Endothelial cell of umbilical vein (primary cell): Measurements from ENCODE around the gene C1QTNF7. TPM values are rescaled to one million over a fixed set of nuclear protein-coding genes. Genes with fewer than 3 reads are reported as not detected.

ENCODE experiments used
- BruUV-seq: library from RNA; stranded (reverse); fragments of 400-500 nt; replicated peaks from 2 replicates; lab custom pipeline; 2021; lab: Mats Ljungman, UMichigan
- CTCF ChIA-PET: fragments of 300-600, 350-600 bp; sonication (Branson Sonifier 250); formaldehyde crosslinking; loops from one replicate; lab custom pipeline; 2021; ENCODE audit warnings: antibody characterized with exemption, inconsistent platforms; lab: Charles Lee
- POLR2A ChIA-PET: fragments of 300-600, 350-600 bp; sonication (Branson Sonifier 250); formaldehyde crosslinking; loops from one replicate; lab custom pipeline; 2021; ENCODE audit warnings: antibody characterized with exemption, inconsistent platforms; lab: Charles Lee
- DNase-seq: peaks from one replicate; pipeline ENCODE4 v3.0.0-alpha.2; 2011; ENCODE audit warnings: low read depth, low spot score
- FAIRE-seq: peaks from 2 replicates; lab custom pipeline; 2011; peaks lifted over from hg19 to GRCh38; lab: Jason Lieb, UNC
- H2AFZ ChIP-seq: 2 replicates; pipeline ENCODE4 v1.6.0; 2012; ENCODE audit warnings: low read depth, low read length, control low read depth, inconsistent platforms
- H3K27ac ChIP-seq: 2 replicates; pipeline ENCODE4 v1.5.1; 2011; ENCODE audit warnings: low read depth, mild to moderate bottlenecking, control low read depth, low read length, moderate library complexity; ENCODE audit not compliant: insufficient read depth
- H3K27me3 ChIP-seq, 2 experiments: 2 replicates each; pipeline versions ENCODE4 v1.6.0 to v1.6.1; 2011; ENCODE audit warnings: low read length in 2 of 2, mixed read lengths in 1 of 2; ENCODE audit not compliant: control insufficient read depth in 2 of 2, insufficient read depth in 2 of 2
- H3K36me3 ChIP-seq, 2 experiments: 2 replicates in 1 of 2; 3 replicates in 1 of 2; pipeline ENCODE4 v1.5.1; 2011; ENCODE audit warnings: low read length in 2 of 2, mild to moderate bottlenecking in 1 of 2, moderate library complexity in 1 of 2; ENCODE audit not compliant: control insufficient read depth in 2 of 2, insufficient read depth in 2 of 2; ENCODE audit errors: extremely low read depth in 1 of 2
- H3K4me1 ChIP-seq: 3 replicates; pipeline ENCODE4 v1.5.1; 2011; ENCODE audit warnings: mild to moderate bottlenecking, low read length; ENCODE audit not compliant: control insufficient read depth, insufficient read depth; ENCODE audit errors: extremely low read depth
- H3K4me2 ChIP-seq: 2 replicates; pipeline ENCODE4 v1.6.1; 2011; ENCODE audit warnings: low read length, control low read depth, mixed read lengths; ENCODE audit not compliant: insufficient read depth
- H3K4me3 ChIP-seq, 3 experiments: fragments of 200-600 bp in 1 of 3; sonication (generic), shearing (Covaris generic) in 1 of 3; replicated peaks in 1 of 3; 2 replicates each; pipeline ENCODE4 v1.5.1; 2011 to 2016; ENCODE audit warnings: control low read depth in 3 of 3, low read length in 3 of 3, mild to moderate bottlenecking in 2 of 3, inconsistent platforms in 1 of 3, low read depth in 1 of 3, moderate library complexity in 1 of 3; ENCODE audit not compliant: insufficient read depth in 1 of 3
- H3K79me2 ChIP-seq: 2 replicates; pipeline ENCODE4 v1.6.0; 2012; ENCODE audit warnings: low read length, inconsistent platforms; ENCODE audit not compliant: control insufficient read depth, insufficient read depth
- H3K9ac ChIP-seq: replicated peaks from 2 replicates; pipeline ENCODE3; 2011; ENCODE audit warnings: low read length, control low read depth; ENCODE audit not compliant: insufficient read depth; ENCODE audit errors: extremely low read depth
- H3K9me1 ChIP-seq: replicated peaks from 3 replicates; pipeline ENCODE4 v1.6.0; 2011; ENCODE audit warnings: mild to moderate bottlenecking, low read length; ENCODE audit not compliant: control insufficient read depth, insufficient read depth; ENCODE audit errors: extremely low read depth
- H3K9me3 ChIP-seq: replicated peaks from 2 replicates; pipeline ENCODE4 v1.5.1; 2012; ENCODE audit warnings: low read length, inconsistent platforms; ENCODE audit not compliant: control insufficient read depth, insufficient read depth
- H4K20me1 ChIP-seq: replicated peaks from 2 replicates; pipeline ENCODE3; 2011; ENCODE audit warnings: mild to moderate bottlenecking, low read length; ENCODE audit not compliant: control insufficient read depth, insufficient read depth; ENCODE audit errors: extremely low read depth
- EZH2 ChIP-seq: IDR thresholded peaks from 2 replicates; pipeline ENCODE4 v1.6.1; 2012; ENCODE audit warnings: borderline replicate concordance, low read depth, mild to moderate bottlenecking, moderate library complexity, low read length, inconsistent platforms; ENCODE audit not compliant: severe bottlenecking
- FOS ChIP-seq: IDR thresholded peaks from 2 replicates; pipeline ENCODE4 v1.6.1; 2011; ENCODE audit warnings: mild to moderate bottlenecking, low read length, moderate library complexity, borderline replicate concordance; ENCODE audit not compliant: insufficient read depth
- GATA2 ChIP-seq: IDR thresholded peaks from 2 replicates; pipeline ENCODE4 v1.7.0; 2011; ENCODE audit warnings: low read depth, mild to moderate bottlenecking, moderate library complexity, mixed read lengths, low read length; ENCODE audit not compliant: insufficient read length, insufficient read depth
- JUN ChIP-seq: IDR thresholded peaks from 2 replicates; pipeline ENCODE4 v1.6.1; 2011; ENCODE audit warnings: borderline replicate concordance, low read depth; ENCODE audit not compliant: insufficient read length, insufficient read depth
- MYC ChIP-seq: IDR thresholded peaks from one replicate; pipeline ENCODE4 v1.6.1; 2011; ENCODE audit warnings: mild to moderate bottlenecking, low read depth, low read length
- POLR2A ChIP-seq: IDR thresholded peaks from 2 replicates; pipeline ENCODE4 v1.6.1; 2012; ENCODE audit warnings: low read depth, mild to moderate bottlenecking, control low read depth, low read length
- POLR2AphosphoS5 ChIP-seq: IDR thresholded peaks from 2 replicates; pipeline ENCODE4 v1.6.1; 2012; ENCODE audit warnings: low read depth, mild to moderate bottlenecking, control low read depth, low read length, moderate library complexity; ENCODE audit not compliant: insufficient read depth
- dilution Hi-C: fragments of 300-500 bp; cut with MboI; formaldehyde crosslinking; loops from one replicate; pipeline ENCODE4 v1.15.0; 2019; ENCODE audit warnings: low sequenced_read_pairs; ENCODE audit not compliant: extremely low pct_ligation_motif_present
- intact Hi-C: fragments of 100-400 bp; cut with micrococcal nuclease; formaldehyde crosslinking; loops from one replicate; pipeline ENCODE4 v1.10.0; 2022
- polyA plus RNA-seq, 4 experiments: library from polyadenylated mRNA; depleted of rRNA in 3 of 4; stranded (reverse) in 3 of 4; unstranded in 1 of 4; fragments of >200 nt; gene quantifications; 2 replicates each; pipeline versions ENCODE4 v1.2.1 to v1.2.3, GENCODE V29; 2011 to 2012; ENCODE audit warnings: missing spikeins in 1 of 4
- total RNA-seq: library from RNA; stranded (reverse); gene quantifications from 2 replicates; pipeline ENCODE4 v1.2.3, GENCODE V29; 2021
- TF ChIP-seq, protein P1 (sequence below), 2 donors: IDR thresholded peaks; 1 replicate in 1 of 2; 2 replicates in 1 of 2; pipeline ENCODE4 v1.5.1; 2011; ENCODE audit warnings: low read length in 2 of 2, mild to moderate bottlenecking in 2 of 2, moderate library complexity in 2 of 2, control low read depth in 1 of 2, inconsistent platforms in 1 of 2, low read depth in 1 of 2; ENCODE audit not compliant: insufficient read depth in 1 of 2; ENCODE audit errors: extremely low read depth in 1 of 2
- TF ChIP-seq, protein P2 (sequence below): IDR thresholded peaks from 2 replicates; pipeline ENCODE4 v1.6.1; 2011; ENCODE audit not compliant: insufficient read depth, insufficient read length

The C1QTNF7 gene
- total and polyA plus RNA-seq, 2 donors (not counting 3 experiments of a cell fraction or from before 2014, with no cell fraction given): not detected

DNA sequence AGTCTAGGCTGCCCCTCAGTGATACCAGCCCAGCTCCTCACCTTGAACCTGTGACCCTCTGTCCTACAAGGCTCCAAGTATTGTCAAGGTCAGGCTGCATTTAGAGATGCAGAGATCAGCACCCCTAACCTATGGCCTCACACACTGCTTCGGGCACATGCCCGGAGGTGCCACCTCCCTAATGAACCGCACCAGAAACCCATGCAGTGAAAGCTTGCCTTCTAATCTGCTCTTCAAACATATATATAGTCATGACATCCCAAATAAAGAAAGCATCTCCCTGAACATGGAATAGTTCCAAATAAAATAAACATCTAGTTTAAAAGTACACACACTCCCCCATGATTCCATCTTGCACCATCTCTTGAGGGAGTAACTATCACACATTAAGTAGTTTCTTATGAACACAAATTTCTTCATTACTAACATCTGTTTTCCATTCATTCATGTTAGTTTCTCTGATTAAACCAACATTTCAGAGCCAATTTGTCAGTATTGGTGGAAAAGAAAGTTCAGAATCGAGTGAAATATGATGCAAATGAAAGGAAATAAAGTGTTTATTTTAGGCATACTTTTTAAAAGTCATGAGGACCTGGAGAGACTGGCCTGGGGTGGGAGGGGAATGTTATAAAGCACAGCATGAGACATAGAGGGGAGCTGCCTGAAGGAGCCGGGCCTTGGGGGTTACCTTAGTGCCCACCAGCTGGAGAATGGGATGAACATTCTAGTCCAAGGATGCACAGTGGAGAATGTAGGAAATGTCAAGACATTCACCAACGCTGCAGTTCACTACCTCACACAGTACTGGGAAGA is 61.0 kb downstream of the C1QTNF7 start:
- no peak overlapping the region for H3K9ac ChIP-seq
- H3K79me2 ChIP-seq: no peaks in the 10 kb centered on the region
- H3K4me1 ChIP-seq: no peaks in the 10 kb centered on the region
- ChIA-PET POLR2A (no interaction called here), CTCF (no interaction called here)
- DNase-seq (no peak), FAIRE-seq (no peak)
- dilution Hi-C loops (no loop called here), intact Hi-C loops (no loop called here)
- no peak overlapping the region for H3K4me3 ChIP-seq
- no peak overlapping the region for H3K4me2 ChIP-seq
- H3K36me3 ChIP-seq: no peaks in the 10 kb centered on the region
- H3K9me3 ChIP-seq: no peaks in the 10 kb centered on the region
- H2AFZ ChIP-seq: no peak overlapping the region
- TF ChIP-seq, protein P1, sequence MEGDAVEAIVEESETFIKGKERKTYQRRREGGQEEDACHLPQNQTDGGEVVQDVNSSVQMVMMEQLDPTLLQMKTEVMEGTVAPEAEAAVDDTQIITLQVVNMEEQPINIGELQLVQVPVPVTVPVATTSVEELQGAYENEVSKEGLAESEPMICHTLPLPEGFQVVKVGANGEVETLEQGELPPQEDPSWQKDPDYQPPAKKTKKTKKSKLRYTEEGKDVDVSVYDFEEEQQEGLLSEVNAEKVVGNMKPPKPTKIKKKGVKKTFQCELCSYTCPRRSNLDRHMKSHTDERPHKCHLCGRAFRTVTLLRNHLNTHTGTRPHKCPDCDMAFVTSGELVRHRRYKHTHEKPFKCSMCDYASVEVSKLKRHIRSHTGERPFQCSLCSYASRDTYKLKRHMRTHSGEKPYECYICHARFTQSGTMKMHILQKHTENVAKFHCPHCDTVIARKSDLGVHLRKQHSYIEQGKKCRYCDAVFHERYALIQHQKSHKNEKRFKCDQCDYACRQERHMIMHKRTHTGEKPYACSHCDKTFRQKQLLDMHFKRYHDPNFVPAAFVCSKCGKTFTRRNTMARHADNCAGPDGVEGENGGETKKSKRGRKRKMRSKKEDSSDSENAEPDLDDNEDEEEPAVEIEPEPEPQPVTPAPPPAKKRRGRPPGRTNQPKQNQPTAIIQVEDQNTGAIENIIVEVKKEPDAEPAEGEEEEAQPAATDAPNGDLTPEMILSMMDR (IDR thresholded peaks at IDR 0.05; ENCODE audit: extremely low read depth in 1 of 2, insufficient read depth in 1 of 2, low read depth in 1 of 2, low read length in 2 of 2): no peak
- TF ChIP-seq POLR2A (no peak), JUN (no peak), MYC (no peak), EZH2 (no peak), FOS (no peak), POLR2AphosphoS5 (no peak), GATA2 (no peak)
- TF ChIP-seq, protein P2, sequence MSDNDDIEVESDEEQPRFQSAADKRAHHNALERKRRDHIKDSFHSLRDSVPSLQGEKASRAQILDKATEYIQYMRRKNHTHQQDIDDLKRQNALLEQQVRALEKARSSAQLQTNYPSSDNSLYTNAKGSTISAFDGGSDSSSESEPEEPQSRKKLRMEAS: no peak
- no peak overlapping the region for H3K27ac ChIP-seq
- BruUV-seq: no TSS peak
- H4K20me1 ChIP-seq: no peaks in the 10 kb centered on the region
- no peaks in the 10 kb centered on the region for H3K27me3 ChIP-seq
- H3K9me1 ChIP-seq: no peaks in the 10 kb centered on the region
